Uterus (tissue), 4 donors: ENCODE data around the gene COL23A1. TPM values are rescaled to one million over a fixed set of nuclear protein-coding genes. Genes with fewer than 3 reads are reported as not detected.

Experiments used
- DNase-seq, 2 donors: peaks; one replicate each; pipeline ENCODE4 v3.0.0-alpha.2; 2019 to 2020
- H3K27ac ChIP-seq, 2 donors: fragments of 200-600 bp; sonication (generic); 1 replicate in 1 of 2; 2 replicates in 1 of 2; pipeline ENCODE4 v1.5.1; 2016 to 2018
- H3K27me3 ChIP-seq, 2 donors: fragments of 200-600 bp; sonication (generic); one replicate each; pipeline ENCODE4 v1.5.1; 2018 to 2019; ENCODE audit warnings: control low read depth in 1 of 2
- H3K36me3 ChIP-seq, 2 donors: fragments of 200-600 bp; sonication (generic); one replicate each; pipeline ENCODE4 v1.5.1; 2019; ENCODE audit warnings: control low read depth in 1 of 2
- H3K4me1 ChIP-seq, 2 donors: fragments of 200-600 bp; sonication (generic); one replicate each; pipeline ENCODE4 v1.5.1; 2018 to 2019; ENCODE audit warnings: control low read depth in 1 of 2
- H3K4me3 ChIP-seq, 2 donors: fragments of 200-600 bp; sonication (generic); 1 replicate in 1 of 2; 2 replicates in 1 of 2; pipeline ENCODE4 v1.5.1; 2018 to 2019; ENCODE audit warnings: mild to moderate bottlenecking in 1 of 2
- H3K9me3 ChIP-seq, 2 donors: fragments of 200-600 bp; sonication (generic); one replicate each; pipeline ENCODE4 v1.5.1; 2019; ENCODE audit warnings: control low read depth in 1 of 2
- POLR2A ChIP-seq, 2 donors: fragments of 450-650 bp; IDR thresholded peaks; one replicate each; pipeline ENCODE4 v1.6.1; 2016; ENCODE audit warnings: antibody characterized with exemption in 2 of 2, mild to moderate bottlenecking in 1 of 2, moderate library complexity in 1 of 2
- intact Hi-C: fragments of 100-400 bp; cut with DNase I; formaldehyde crosslinking; loops from one replicate; pipeline ENCODE4 v1.15.1; 2023; ENCODE audit warnings: low total_unique reads
- total RNA-seq, 4 donors: library from RNA; depleted of rRNA in 3 of 4; stranded (reverse); fragments of >200 nt in 3 of 4; gene quantifications; one replicate each; pipeline versions ENCODE4 v1.1.0 to v1.2.4, GENCODE V29; 2014 to 2023
- TF ChIP-seq, protein P1 (sequence below), 4 experiments: fragments of 200-600 bp in 2 of 4; fragments of 450-650 bp in 2 of 4; sonication (generic) in 2 of 4; IDR thresholded peaks; one replicate each; pipeline ENCODE4 v1.5.1; 2016 to 2019; ENCODE audit warnings: antibody characterized with exemption in 4 of 4, mild to moderate bottlenecking in 2 of 4, moderate library complexity in 1 of 4
- donor health status: DM: yes; HTN: yes; CAD: no.

The COL23A1 gene
- total RNA-seq, 4 donors from 2014 or later, result 0.85 to 7.6 (median 2.0) TPM; not detected in 1

DNA sequence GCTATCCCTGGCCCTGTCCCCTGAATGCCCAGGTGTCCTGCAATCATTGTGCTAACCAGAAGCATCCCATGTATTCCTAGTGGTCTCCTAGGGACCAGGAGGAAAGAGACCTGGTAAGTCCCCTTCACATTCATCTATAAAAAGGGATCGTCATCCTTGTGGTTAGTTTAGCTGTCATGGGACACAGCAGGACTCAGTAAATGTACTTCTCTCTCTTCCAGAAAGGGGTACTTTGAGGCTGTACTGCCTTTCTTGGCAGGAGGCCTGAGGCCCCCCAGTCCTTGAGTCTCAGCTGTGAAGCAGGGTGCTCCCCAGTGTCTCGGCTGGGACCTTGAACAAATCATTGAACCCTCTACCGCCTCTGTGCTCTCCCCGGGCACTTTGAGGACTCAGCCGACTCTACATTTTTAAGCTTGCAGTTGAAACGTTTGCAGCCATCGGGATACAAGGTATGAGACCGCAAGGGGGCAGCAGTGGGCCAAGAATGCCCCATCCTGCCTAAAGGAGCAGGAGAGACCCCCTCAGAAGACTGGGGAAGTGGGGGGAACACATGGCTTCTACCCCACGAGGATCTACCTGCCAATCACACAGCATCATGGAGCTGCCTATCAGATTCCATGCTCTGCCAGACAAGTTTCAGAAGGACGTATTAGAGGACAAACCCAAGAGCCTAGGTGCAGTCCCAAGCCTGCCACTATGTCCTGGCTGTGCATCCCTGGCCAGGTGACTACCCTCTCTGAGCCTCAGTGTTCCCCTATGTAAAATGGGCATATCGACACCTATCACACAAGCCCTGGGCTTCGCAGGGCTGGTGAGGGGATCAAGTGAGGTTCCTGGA lies 355.2 kb downstream of the COL23A1 start:
- no peaks in the 10 kb centered on the region for H3K27me3 ChIP-seq
- TF ChIP-seq POLR2A (IDR thresholded peaks at IDR 0.05), result no peak
- TF ChIP-seq, protein P1, sequence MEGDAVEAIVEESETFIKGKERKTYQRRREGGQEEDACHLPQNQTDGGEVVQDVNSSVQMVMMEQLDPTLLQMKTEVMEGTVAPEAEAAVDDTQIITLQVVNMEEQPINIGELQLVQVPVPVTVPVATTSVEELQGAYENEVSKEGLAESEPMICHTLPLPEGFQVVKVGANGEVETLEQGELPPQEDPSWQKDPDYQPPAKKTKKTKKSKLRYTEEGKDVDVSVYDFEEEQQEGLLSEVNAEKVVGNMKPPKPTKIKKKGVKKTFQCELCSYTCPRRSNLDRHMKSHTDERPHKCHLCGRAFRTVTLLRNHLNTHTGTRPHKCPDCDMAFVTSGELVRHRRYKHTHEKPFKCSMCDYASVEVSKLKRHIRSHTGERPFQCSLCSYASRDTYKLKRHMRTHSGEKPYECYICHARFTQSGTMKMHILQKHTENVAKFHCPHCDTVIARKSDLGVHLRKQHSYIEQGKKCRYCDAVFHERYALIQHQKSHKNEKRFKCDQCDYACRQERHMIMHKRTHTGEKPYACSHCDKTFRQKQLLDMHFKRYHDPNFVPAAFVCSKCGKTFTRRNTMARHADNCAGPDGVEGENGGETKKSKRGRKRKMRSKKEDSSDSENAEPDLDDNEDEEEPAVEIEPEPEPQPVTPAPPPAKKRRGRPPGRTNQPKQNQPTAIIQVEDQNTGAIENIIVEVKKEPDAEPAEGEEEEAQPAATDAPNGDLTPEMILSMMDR (IDR thresholded peaks at IDR 0.05), result peak; percentile 31 to 58 (median 48)
- H3K27ac ChIP-seq, result no peak overlapping the region
- H3K4me1 ChIP-seq, result peaks cover 0 to 14% of the 10 kb centered on the region in 2 donors
- DNase-seq, result peak; percentile 57 to 60
- H3K36me3 ChIP-seq, result no peaks in the 10 kb centered on the region
- intact Hi-C loops, result no loop called here
- no peak overlapping the region for H3K4me3 ChIP-seq
- H3K9me3 ChIP-seq, result no peaks in the 10 kb centered on the region

- TF ChIP-seq, protein P1 (IDR thresholded peaks at IDR 0.05), result no peak
- no peak for TF ChIP-seq POLR2A (IDR thresholded peaks at IDR 0.05)
- Histone ChIP-seq H3K27ac (no peak overlapping the region), H3K9me3 (no peaks in the 10 kb centered on the region), H3K4me1 (peaks cover 0 to 14% of the 10 kb centered on the region in 2 donors), H3K4me3 (no peak overlapping the region), H3K27me3 (no peaks in the 10 kb centered on the region), H3K36me3 (no peaks in the 10 kb centered on the region)
- DNase-seq, result no peak
- intact Hi-C loops, result no loop called here
Measured at GRCh38 chr5:178234121-178234749, 356.0 kb downstream of the COL23A1 start.

GRCh38 chr5:178232920-178233429 lies 357.2 kb downstream of the COL23A1 start:
- TF ChIP-seq POLR2A (IDR thresholded peaks at IDR 0.05), result no peak
- TF ChIP-seq, protein P1 (IDR thresholded peaks at IDR 0.05), result no peak
- H3K36me3 ChIP-seq, result no peaks in the 10 kb centered on the region
- peak overlapping the region; percentile 95 to 97 for H3K27ac ChIP-seq
- peak overlapping the region; percentile 66 to 73 for H3K4me3 ChIP-seq
- intact Hi-C loops, result no loop called here
- no peaks in the 10 kb centered on the region for H3K9me3 ChIP-seq
- H3K27me3 ChIP-seq, result no peaks in the 10 kb centered on the region
- DNase-seq, result no peak
- H3K4me1 ChIP-seq, result peaks cover 0 to 14% of the 10 kb centered on the region in 2 donors

DNA sequence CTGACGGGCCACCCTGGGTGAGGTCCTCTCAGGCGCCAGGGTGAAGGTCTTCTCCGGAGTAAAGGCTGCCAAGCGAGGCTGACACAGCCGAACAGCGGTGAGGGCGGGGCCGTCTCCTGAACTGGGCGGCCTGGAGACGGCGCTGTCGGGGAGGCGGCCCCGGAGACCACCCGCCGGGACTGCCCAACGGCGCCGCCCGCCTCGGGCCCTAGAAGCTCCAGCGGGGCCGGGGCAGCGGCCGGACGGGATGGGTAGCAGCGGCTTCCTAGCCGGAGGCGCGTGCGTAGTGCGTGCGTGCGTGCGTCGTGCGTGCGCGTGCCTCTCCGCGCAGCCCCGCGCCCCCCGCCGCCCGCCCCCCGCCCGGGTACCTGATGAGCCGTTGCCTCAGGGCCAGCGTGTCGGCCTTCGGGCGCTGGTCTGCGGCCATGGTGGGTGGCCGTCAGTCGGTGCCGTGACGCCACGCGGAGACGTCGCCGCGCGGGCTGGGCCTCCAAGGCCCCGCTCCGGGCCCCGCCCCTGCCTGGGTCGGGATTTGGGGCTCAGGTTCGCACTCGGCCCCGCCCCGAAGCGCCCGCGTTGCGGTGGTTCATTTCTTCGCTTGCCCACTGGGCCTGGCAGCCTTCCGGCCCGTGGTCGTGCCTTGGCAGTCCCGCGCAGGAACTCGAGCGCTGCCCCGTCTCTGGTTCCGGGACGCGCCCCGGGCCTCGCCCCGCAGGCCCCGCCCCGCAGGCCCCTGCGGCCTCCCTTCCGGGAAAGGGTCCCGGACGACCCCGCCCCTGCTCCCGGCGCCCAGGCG lies 357.9 kb downstream of the COL23A1 start, which contains the start of gene PHYKPL:
Gene PHYKPL (minus strand): TSS at position 679 of the 796 bp plus-strand sequence. CDS start 252 bp downstream, at position 427.
- intact Hi-C loops, result no loop called here
- peaks cover 0 to 14% of the 10 kb centered on the region in 2 donors for H3K4me1 ChIP-seq
- no peaks in the 10 kb centered on the region for H3K9me3 ChIP-seq
- H3K27ac ChIP-seq, result peak within 1 kb of the TSS; percentile 95 to 97
- peak in 1 of 2 donors; percentile 53 for TF ChIP-seq POLR2A (IDR thresholded peaks at IDR 0.05)
- TF ChIP-seq, protein P1 (IDR thresholded peaks at IDR 0.05), result peak in 1 of 4 experiments; percentile 7
- no peaks in the 10 kb centered on the region for H3K36me3 ChIP-seq
- H3K27me3 ChIP-seq, result no peaks in the 10 kb centered on the region
- DNase-seq, result peak; percentile 63 to 75
- peak within 1 kb of the TSS; percentile 66 to 73 for H3K4me3 ChIP-seq
